ENCODE results near the gene SLC25A19. TPM values are rescaled to one million over a fixed set of nuclear protein-coding genes. Genes with fewer than 3 reads are reported as not detected.
A peak's percentile ranks its signal among the peaks of the same experiment; 100 is the strongest.
"Not testable (repeated sequence)": the region's sequence is repeated elsewhere in the genome, so short reads cannot be mapped to it uniquely, and the experiment has no call there.

Gene SLC25A19
- total and polyA plus RNA-seq, 3 experiments from 2014 or later: 15.5 to 126 (median 119) TPM

GRCh38 chr17:75287221-75287620 lies 2.0 kb downstream of the SLC25A19 start:
- Mint-ChIP-seq H3K27ac (peak overlapping the region in 1 of 8 donors; percentile 17), H3K4me3 (peak overlapping the region in 5 of 7 donors; percentile 47 to 95 (median 54)), H3K36me3 (peaks cover 2 to 32% (median 4%) of the 10 kb centered on the region in 3 donors), H3K9me3 (no peaks in the 10 kb centered on the region), H3K27me3 (peaks cover 0 to 1% of the 10 kb centered on the region in 2 donors), H3K4me1 (peaks cover 10 to 23% (median 18%) of the 10 kb centered on the region in 3 donors)
- Histone ChIP-seq H3K27me3 (ENCODE audit: insufficient read depth, low read length, poor library complexity, severe bottlenecking) (no peaks in the 10 kb centered on the region), H3K4me3 (ENCODE audit: low read length) (no peak overlapping the region), H3K4me1 (ENCODE audit: insufficient read depth, low read length) (peaks cover 10% of the 10 kb centered on the region), H3K36me3 (ENCODE audit: insufficient read depth, low read length) (no peaks in the 10 kb centered on the region), H3K27ac (ENCODE audit: low read depth, low read length) (no peak overlapping the region), H3K9me3 (ENCODE audit: low read length) (no peaks in the 10 kb centered on the region)
- no peak for DNase-seq
- ChIA-PET POLR2A (no interaction called here), CTCF (interaction anchor here (1.1 kb wide), 1 partner anchor 17 kb away, joined by 3 read pairs; the partner anchor contains the start of gene MIF4GD)

DNA sequence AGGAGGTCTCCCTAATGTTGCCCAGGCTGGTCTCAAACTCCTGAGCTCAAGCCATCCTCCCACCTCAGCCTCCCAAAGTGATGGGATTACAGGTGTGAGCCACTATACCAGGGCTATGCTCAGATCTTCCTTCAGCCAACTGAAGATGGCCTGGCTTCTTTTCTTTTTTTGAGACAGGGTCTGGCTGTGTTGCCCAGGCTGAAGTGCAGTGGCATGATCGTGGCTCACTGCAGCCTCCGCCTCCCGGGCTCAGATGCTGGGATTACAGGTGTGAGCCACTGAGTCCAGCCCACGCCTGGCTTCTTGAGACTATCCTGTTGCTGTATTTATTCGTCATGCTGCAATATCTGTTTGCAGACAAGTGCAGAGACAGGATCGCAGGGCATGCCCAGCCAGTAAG lies 4.1 kb downstream of the SLC25A19 start:
- H3K27ac ChIP-seq (ENCODE audit: low read depth, low read length): no peak overlapping the region
- peaks cover 4% of the 10 kb centered on the region for H3K4me1 ChIP-seq (ENCODE audit: insufficient read depth, low read length)
- Mint-ChIP-seq H3K27me3 (peaks cover 0 to 1% of the 10 kb centered on the region in 2 donors), H3K4me1 (peaks cover 7 to 21% (median 16%) of the 10 kb centered on the region in 3 donors), H3K36me3 (peaks cover 2 to 41% (median 4%) of the 10 kb centered on the region in 3 donors), H3K4me3 (peak overlapping the region in 1 of 7 donors; percentile 46), H3K9me3 (no peaks in the 10 kb centered on the region), H3K27ac (no peak overlapping the region)
- no peak for DNase-seq
- H3K36me3 ChIP-seq (ENCODE audit: insufficient read depth, low read length): no peaks in the 10 kb centered on the region
- POLR2A ChIA-PET: no interaction called here
- no peaks in the 10 kb centered on the region for H3K27me3 ChIP-seq (ENCODE audit: insufficient read depth, low read length, poor library complexity, severe bottlenecking)
- no peak overlapping the region for H3K4me3 ChIP-seq (ENCODE audit: low read length)
- H3K9me3 ChIP-seq (ENCODE audit: low read length): no peaks in the 10 kb centered on the region
- CTCF ChIA-PET: interaction anchor here (1.0 kb wide), 1 partner anchor 127 kb away, joined by 3 read pairs; no protein-coding TSS in a partner anchor

DNA sequence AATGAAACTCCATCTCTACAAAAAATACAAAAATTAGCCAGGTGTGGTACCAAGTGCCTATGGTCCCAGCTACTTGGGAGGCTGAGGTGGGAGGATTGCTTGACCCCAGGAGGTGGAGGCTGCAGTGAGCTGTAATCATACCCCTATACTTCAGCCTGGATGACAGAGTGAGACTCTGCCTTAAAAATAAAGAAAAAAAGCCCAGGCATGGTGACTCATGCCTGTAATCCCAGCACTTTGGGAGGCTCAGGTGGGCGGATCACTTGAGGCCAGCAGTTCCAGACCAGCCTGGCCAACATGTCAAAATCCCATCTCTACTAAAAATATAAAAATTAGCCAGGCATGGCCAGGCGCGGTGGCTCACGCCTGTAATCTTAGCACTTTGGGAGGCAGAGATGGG lies 9.0 kb downstream of the SLC25A19 start:
- H3K9me3 ChIP-seq (ENCODE audit: low read length); DNase-seq; H3K4me1 ChIP-seq (ENCODE audit: insufficient read depth, low read length); H3K9me3 Mint-ChIP-seq; H3K27me3 Mint-ChIP-seq; H3K4me1 Mint-ChIP-seq; H3K27ac ChIP-seq (ENCODE audit: low read depth, low read length); H3K4me3 Mint-ChIP-seq; H3K27ac Mint-ChIP-seq; H3K27me3 ChIP-seq (ENCODE audit: insufficient read depth, low read length, poor library complexity, severe bottlenecking); POLR2A ChIA-PET; H3K36me3 ChIP-seq (ENCODE audit: insufficient read depth, low read length); H3K4me3 ChIP-seq (ENCODE audit: low read length): not testable (repeated sequence)
- CTCF ChIA-PET: interaction anchor here (2.3 to 2.5 kb wide), 2 partner anchors 9 kb away, joined by 11 to 13 read pairs; partner anchors contain the start of genes MIF4GD and SLC25A19
- H3K36me3 Mint-ChIP-seq: peaks cover 2 to 29% (median 5%) of the 10 kb centered on the region in 3 donors

DNA sequence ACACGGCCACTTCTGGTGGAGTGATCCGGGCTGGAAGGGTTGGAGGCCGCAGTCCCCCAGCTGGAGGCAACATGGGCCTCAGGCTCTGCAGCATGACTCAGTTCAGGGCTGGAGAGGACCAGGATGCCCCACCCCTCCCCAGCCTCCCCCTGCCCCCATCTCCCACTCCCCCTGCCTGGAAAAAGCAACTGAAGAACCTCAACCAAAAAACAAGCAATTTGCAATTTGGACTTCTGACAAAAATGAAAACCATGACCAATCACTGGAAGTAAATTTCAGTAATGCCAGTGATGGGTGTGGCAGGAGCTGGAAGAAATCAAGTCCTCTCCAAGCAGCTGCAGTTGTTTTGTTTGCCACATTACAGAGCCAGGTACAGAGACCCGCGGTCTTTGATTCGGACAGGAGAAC lies 11.6 kb downstream of the SLC25A19 start:
- CTCF ChIA-PET: interaction anchor here (1.2 to 2.5 kb wide), 2 partner anchors 12 to 134 kb away, joined by 3 to 11 read pairs; partner anchors contain the start of gene SLC25A19

GRCh38 chr17:75273977-75274708 lies 15.1 kb downstream of the SLC25A19 start:
- Mint-ChIP-seq H3K27ac (peak overlapping the region; percentile 14 to 87 (median 57)), H3K36me3 (peaks cover 0 to 27% (median 5%) of the 10 kb centered on the region in 3 donors), H3K9me3 (peaks cover 0 to 2% (median 0%) of the 10 kb centered on the region in 5 donors), H3K27me3 (no peaks in the 10 kb centered on the region), H3K4me1 (peaks cover 17 to 32% (median 20%) of the 10 kb centered on the region in 3 donors), H3K4me3 (peak overlapping the region in 4 of 7 donors; percentile 34 to 54 (median 37))
- H3K4me1 ChIP-seq (ENCODE audit: insufficient read depth, low read length): peaks cover 19% of the 10 kb centered on the region
- ChIA-PET CTCF (interaction anchor here (0.9 to 4.6 kb wide), 3 partner anchors 15 to 48 kb away, joined by 3 to 66 read pairs (median 7); partner anchors contain the start of gene SLC25A19), POLR2A (no interaction called here)
- no peaks in the 10 kb centered on the region for H3K9me3 ChIP-seq (ENCODE audit: low read length)
- no peak overlapping the region for H3K4me3 ChIP-seq (ENCODE audit: low read length)
- DNase-seq: peak in 1 of 5 donors; percentile 15
- H3K36me3 ChIP-seq (ENCODE audit: insufficient read depth, low read length): no peaks in the 10 kb centered on the region
- no peak overlapping the region for H3K27ac ChIP-seq (ENCODE audit: low read depth, low read length)
- no peaks in the 10 kb centered on the region for H3K27me3 ChIP-seq (ENCODE audit: insufficient read depth, low read length, poor library complexity, severe bottlenecking)

More for the DNA sequence above, 11.6 kb downstream of the SLC25A19 start:
- Histone ChIP-seq H3K4me1 (ENCODE audit: insufficient read depth, low read length) (peaks cover under 1% of the 10 kb centered on the region), H3K27ac (ENCODE audit: low read depth, low read length) (no peak overlapping the region), H3K36me3 (ENCODE audit: insufficient read depth, low read length) (no peaks in the 10 kb centered on the region), H3K27me3 (ENCODE audit: insufficient read depth, low read length, poor library complexity, severe bottlenecking) (no peaks in the 10 kb centered on the region), H3K4me3 (ENCODE audit: low read length) (no peak overlapping the region), H3K9me3 (ENCODE audit: low read length) (no peaks in the 10 kb centered on the region)
- no peak for DNase-seq
- Mint-ChIP-seq H3K27me3 (no peaks in the 10 kb centered on the region), H3K36me3 (peaks cover 0 to 33% (median 5%) of the 10 kb centered on the region in 3 donors), H3K27ac (no peak overlapping the region), H3K4me1 (peaks cover 6 to 11% (median 9%) of the 10 kb centered on the region in 3 donors), H3K9me3 (peaks cover 0 to 2% (median 0%) of the 10 kb centered on the region in 5 donors), H3K4me3 (no peak overlapping the region)
- POLR2A ChIA-PET: no interaction called here

GRCh38 chr17:75272848-75273184 lies 16.4 kb downstream of the SLC25A19 start:
- H3K36me3 ChIP-seq (ENCODE audit: insufficient read depth, low read length): no peaks in the 10 kb centered on the region
- H3K27me3 ChIP-seq (ENCODE audit: insufficient read depth, low read length, poor library complexity, severe bottlenecking): no peaks in the 10 kb centered on the region
- H3K4me1 Mint-ChIP-seq: peaks cover 20 to 35% (median 22%) of the 10 kb centered on the region in 3 donors
- H3K4me1 ChIP-seq (ENCODE audit: insufficient read depth, low read length): peaks cover 19% of the 10 kb centered on the region
- no peaks in the 10 kb centered on the region for H3K27me3 Mint-ChIP-seq
- H3K27ac Mint-ChIP-seq: peak overlapping the region; percentile 33 to 90 (median 73)
- peaks cover 0 to 2% (median 0%) of the 10 kb centered on the region in 5 donors for H3K9me3 Mint-ChIP-seq
- H3K9me3 ChIP-seq (ENCODE audit: low read length): no peaks in the 10 kb centered on the region
- DNase-seq: no peak
- H3K4me3 Mint-ChIP-seq: peak overlapping the region; percentile 45 to 84 (median 68)
- ChIA-PET POLR2A (interaction anchor here (3.5 to 3.9 kb wide), 2 partner anchors 11 to 17 kb away, joined by 72 to 79 read pairs; partner anchors contain the start of genes GGA3, MRPS7 and SLC25A19), CTCF (interaction anchor here (3.5 to 4.6 kb wide), 3 partner anchors 12 to 159 kb away, joined by 20 to 76 read pairs (median 66); partner anchors contain the start of genes GGA3, MRPS7 and SLC25A19)
- H3K27ac ChIP-seq (ENCODE audit: low read depth, low read length): no peak overlapping the region
- no peak overlapping the region for H3K4me3 ChIP-seq (ENCODE audit: low read length)
- H3K36me3 Mint-ChIP-seq: peaks cover 0 to 22% (median 5%) of the 10 kb centered on the region in 3 donors

- H3K36me3 Mint-ChIP-seq: peaks cover 0 to 23% (median 5%) of the 10 kb centered on the region in 3 donors
- DNase-seq: peak in 1 of 5 donors; percentile 47
- Histone ChIP-seq H3K9me3 (ENCODE audit: low read length) (no peaks in the 10 kb centered on the region), H3K27ac (ENCODE audit: low read depth, low read length) (peak overlapping the region; percentile 89), H3K4me3 (ENCODE audit: low read length) (peak overlapping the region; percentile 72), H3K27me3 (ENCODE audit: insufficient read depth, low read length, poor library complexity, severe bottlenecking) (no peaks in the 10 kb centered on the region), H3K36me3 (ENCODE audit: insufficient read depth, low read length) (peaks cover 3% of the 10 kb centered on the region), H3K4me1 (ENCODE audit: insufficient read depth, low read length) (peaks cover 19% of the 10 kb centered on the region)
- H3K9me3 Mint-ChIP-seq: peaks cover 0 to 2% (median 0%) of the 10 kb centered on the region in 5 donors
- ChIA-PET POLR2A (interaction anchor here (0.5 to 3.9 kb wide), 5 partner anchors 11 to 303 kb away, joined by 3 to 79 read pairs (median 3); partner anchors contain the start of genes GGA3, MRPS7, NT5C and SLC25A19), CTCF (interaction anchor here (1.0 to 4.6 kb wide), 7 partner anchors 9 to 158 kb away, joined by 3 to 76 read pairs (median 14); partner anchors contain the start of genes GGA3, MRPS7 and SLC25A19)
- H3K4me3 Mint-ChIP-seq: peak overlapping the region; percentile 77 to 92 (median 83)
- H3K27me3 Mint-ChIP-seq: no peaks in the 10 kb centered on the region
- peaks cover 20 to 35% (median 23%) of the 10 kb centered on the region in 3 donors for H3K4me1 Mint-ChIP-seq
- peak overlapping the region; percentile 72 to 94 (median 90) for H3K27ac Mint-ChIP-seq
Observed at GRCh38 chr17:75271955-75272847, 17.0 kb downstream of the SLC25A19 start.
